ENCODE data around the gene DNAJC11. TPM values are rescaled to one million over a fixed set of nuclear protein-coding genes. Genes with fewer than 3 reads are reported as not detected.
"Not testable (repeated sequence)": the region's sequence is repeated elsewhere in the genome, so short reads cannot be mapped to it uniquely, and the experiment has no call there.

The DNAJC11 gene
- total RNA-seq, 4 donors from 2014 or later = 28.2 to 45.5 (median 35.9) TPM

DNA sequence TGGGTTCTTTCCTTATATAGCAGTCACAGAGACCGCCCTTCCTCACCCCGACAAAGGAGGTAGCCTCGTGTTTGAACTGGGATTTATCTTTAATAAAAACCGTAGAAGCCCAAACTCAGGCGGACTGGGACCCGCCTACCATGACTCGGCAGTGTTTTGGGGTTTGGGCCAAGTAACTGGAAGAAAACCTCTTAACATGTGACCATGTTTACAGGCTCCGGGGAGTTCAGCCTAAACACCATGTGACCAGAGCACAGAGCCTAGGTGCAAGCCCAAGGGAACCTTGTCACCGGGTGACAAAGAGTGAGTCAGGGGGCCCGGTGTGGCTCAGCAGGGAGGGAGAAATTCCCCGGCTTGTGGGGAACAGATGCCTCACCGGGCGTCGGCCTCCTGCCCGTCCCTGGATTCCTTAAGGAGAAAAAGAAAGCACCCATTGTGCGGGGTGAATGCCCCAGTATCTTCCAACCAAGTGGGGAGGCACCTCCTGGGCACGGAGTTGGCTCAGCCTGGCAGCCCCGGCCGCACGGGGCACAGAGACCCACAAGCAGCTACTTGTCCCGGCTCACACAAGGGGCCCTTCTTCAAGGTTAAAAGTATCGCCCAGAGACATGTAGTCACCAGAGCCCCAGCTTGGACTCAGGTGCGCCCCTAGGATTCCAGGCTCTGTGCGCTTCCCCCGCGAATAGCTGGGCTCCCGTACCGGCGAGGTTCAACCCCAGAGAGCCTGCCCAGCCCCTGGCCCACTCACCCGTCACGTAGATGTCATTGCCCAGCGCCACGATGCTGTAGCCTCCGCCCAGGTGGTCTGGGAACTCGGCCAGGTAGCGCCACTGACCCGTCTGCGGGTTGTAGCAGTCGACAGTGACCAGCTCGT, 100.3 kb downstream of the DNAJC11 start:
- peak; percentile 80 to 87 for DNase-seq
- 0 to 1% methylated on average over 21 to 27 of the region's 40 CpGs for WGBS, 2 donors
- no peak for TF ChIP-seq CTCF (IDR thresholded peaks at IDR 0.05)
- TF ChIP-seq POLR2A (IDR thresholded peaks at IDR 0.05) = peak; percentile 40 to 80
- H3K9me3 ChIP-seq = no peaks in the 10 kb centered on the region
- H3K4me3 ChIP-seq (replicated peaks in 1 of 3) = peak overlapping the region; percentile 62 to 92 (median 91)
- intact Hi-C loops (cut with DNase I) = loop anchor here (2.0 kb wide), 1 partner anchor 14 kb away; no protein-coding TSS in a partner anchor
- H3K4me1 ChIP-seq = peaks cover 39 to 62% of the 10 kb centered on the region in 2 donors
- H3K27ac ChIP-seq = peak overlapping the region; percentile 98 to 99 (median 99)
- H3K27me3 ChIP-seq = no peaks in the 10 kb centered on the region
- H3K36me3 ChIP-seq = peaks cover 17 to 27% of the 10 kb centered on the region in 2 donors

GRCh38 chr1:6600410-6601048, 101.1 kb downstream of the DNAJC11 start:
- peaks cover 33 to 59% of the 10 kb centered on the region in 2 donors for H3K4me1 ChIP-seq
- intact Hi-C loops (cut with DNase I) = loop anchor here (2.0 kb wide), 1 partner anchor 14 kb away; no protein-coding TSS in a partner anchor
- DNase-seq = no peak

GRCh38 chr1:6599991-6600390, 101.6 kb downstream of the DNAJC11 start:
- not testable (repeated sequence) for DNase-seq, H3K27me3 ChIP-seq, H3K9me3 ChIP-seq
- Histone ChIP-seq H3K4me1 (peaks cover 32 to 56% of the 10 kb centered on the region in 2 donors), H3K4me3 (replicated peaks in 1 of 3) (peak overlapping the region in 1 of 3 donors; percentile 92), H3K36me3 (peaks cover 21 to 37% of the 10 kb centered on the region in 2 donors), H3K27ac (peak overlapping the region; percentile 98 to 99 (median 99))
- intact Hi-C loops (cut with DNase I) = loop anchor here (2.0 kb wide), 1 partner anchor 15 kb away; no protein-coding TSS in a partner anchor
- WGBS, 2 donors = 80 to 91% methylated on average over 8 of the region's 8 CpGs

More at GRCh38 chr1:6600410-6601048, 101.1 kb downstream of the DNAJC11 start:
- TF ChIP-seq POLR2A (IDR thresholded peaks at IDR 0.05) = no peak
- no peaks in the 10 kb centered on the region for H3K9me3 ChIP-seq
- peaks cover 20 to 32% of the 10 kb centered on the region in 2 donors for H3K36me3 ChIP-seq
- no peaks in the 10 kb centered on the region for H3K27me3 ChIP-seq
- 24 to 38% methylated on average over 6 to 10 of the region's 10 CpGs for WGBS, 2 donors
- peak overlapping the region; percentile 98 to 99 (median 99) for H3K27ac ChIP-seq
- H3K4me3 ChIP-seq (replicated peaks in 1 of 3) = peak overlapping the region; percentile 62 to 92 (median 91)

- DNase-seq = no peak
- TF ChIP-seq POLR2A (IDR thresholded peaks at IDR 0.05) (no peak), CTCF (IDR thresholded peaks at IDR 0.05) (no peak)
- H3K27ac ChIP-seq = peak overlapping the region in 1 of 3 donors; percentile 15
- peak overlapping the region in 1 of 3 donors; percentile 92 for H3K4me3 ChIP-seq (replicated peaks in 1 of 3)
- WGBS, 2 donors = 91 to 92% methylated on average over 21 to 27 of the region's 31 CpGs
- peaks cover 29 to 49% of the 10 kb centered on the region in 2 donors for H3K4me1 ChIP-seq
- intact Hi-C loops (cut with DNase I) = no loop called here
- peaks cover 27 to 44% of the 10 kb centered on the region in 2 donors for H3K36me3 ChIP-seq
- H3K27me3 ChIP-seq = no peaks in the 10 kb centered on the region
- H3K9me3 ChIP-seq = no peaks in the 10 kb centered on the region
Measured at GRCh38 chr1:6599141-6599975, 102.3 kb downstream of the DNAJC11 start.

DNA sequence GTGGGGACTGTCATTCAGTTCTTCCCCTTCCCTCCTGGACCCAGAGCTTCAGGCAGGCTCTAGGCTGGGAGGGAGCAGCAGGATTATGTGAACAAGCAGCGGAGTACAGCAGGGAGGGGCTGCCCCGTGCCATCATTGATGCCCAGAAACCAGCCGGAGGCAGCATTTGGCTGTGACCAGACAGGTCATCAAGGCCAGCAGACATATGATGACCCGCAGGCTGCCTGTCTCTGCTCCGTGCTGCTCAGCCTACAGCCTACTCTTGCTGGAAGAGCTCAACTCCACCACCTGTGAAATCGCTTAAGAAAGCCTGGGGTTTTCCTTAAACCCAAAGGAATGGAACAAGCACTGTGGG, 103.9 kb downstream of the DNAJC11 start:
- Histone ChIP-seq H3K27me3 (no peaks in the 10 kb centered on the region), H3K36me3 (peaks cover 43 to 60% of the 10 kb centered on the region in 2 donors), H3K4me1 (peaks cover 20 to 39% of the 10 kb centered on the region in 2 donors), H3K9me3 (no peaks in the 10 kb centered on the region), H3K27ac (no peak overlapping the region), H3K4me3 (replicated peaks in 1 of 3) (no peak overlapping the region)
- WGBS, 2 donors = 95 to 96% methylated on average over 4 to 6 of the region's 6 CpGs
- intact Hi-C loops (cut with DNase I) = no loop called here
- TF ChIP-seq POLR2A (IDR thresholded peaks at IDR 0.05) (no peak), CTCF (IDR thresholded peaks at IDR 0.05) (no peak)
- no peak for DNase-seq
